ENCODE results near the gene KLHL4. TPM values are rescaled to one million over a fixed set of nuclear protein-coding genes. Genes with fewer than 3 reads are reported as not detected.

KLHL4 gene
- total and polyA plus RNA-seq, 2 donors (not counting 1 experiment from before 2014, with no cell fraction given): not detected

GRCh38 chrX:87489071-87489470 is 28.5 kb upstream of the KLHL4 start:
- intact Hi-C loops (cut with micrococcal nuclease): no loop called here
- POLR2A ChIA-PET: no interaction called here
- peaks cover 0 to 3% (median 0%) of the 10 kb centered on the region in 3 donors for H3K9me3 ChIP-seq (ENCODE audit: control extremely low read depth in 1 of 3, control insufficient read depth in 2 of 3, insufficient read depth in 1 of 3, low read length in 2 of 3)
- no peak overlapping the region for H3K4me2 ChIP-seq (replicated peaks; ENCODE audit: low read depth, low read length, poor library complexity, severe bottlenecking)
- ATAC-seq (ENCODE audit: low read depth): no peak
- no peaks in the 10 kb centered on the region for H3K79me2 ChIP-seq (ENCODE audit: control insufficient read depth, insufficient read depth, low read length)
- H3K4me1 Mint-ChIP-seq: no peaks in the 10 kb centered on the region
- H3K9ac ChIP-seq (ENCODE audit: low read length): no peak overlapping the region
- no peak overlapping the region for H3K27ac ChIP-seq (ENCODE audit: low read length in 2 of 2)
- no peaks in the 10 kb centered on the region for H4K20me1 ChIP-seq (ENCODE audit: control insufficient read depth, insufficient read depth, low read length, poor library complexity, severe bottlenecking)
- no peak overlapping the region for H3K4me3 ChIP-seq (ENCODE audit: control extremely low read depth in 1 of 5, extremely low read depth in 1 of 5, insufficient read depth in 1 of 5, low read depth in 2 of 5, low read length in 4 of 5)
- no peak for TF ChIP-seq EZH2 (IDR thresholded peaks at IDR 0.05; ENCODE audit: borderline replicate concordance, insufficient read depth, low read depth, low read length, poor library complexity, severe bottlenecking)
- TF ChIP-seq, protein P1, sequence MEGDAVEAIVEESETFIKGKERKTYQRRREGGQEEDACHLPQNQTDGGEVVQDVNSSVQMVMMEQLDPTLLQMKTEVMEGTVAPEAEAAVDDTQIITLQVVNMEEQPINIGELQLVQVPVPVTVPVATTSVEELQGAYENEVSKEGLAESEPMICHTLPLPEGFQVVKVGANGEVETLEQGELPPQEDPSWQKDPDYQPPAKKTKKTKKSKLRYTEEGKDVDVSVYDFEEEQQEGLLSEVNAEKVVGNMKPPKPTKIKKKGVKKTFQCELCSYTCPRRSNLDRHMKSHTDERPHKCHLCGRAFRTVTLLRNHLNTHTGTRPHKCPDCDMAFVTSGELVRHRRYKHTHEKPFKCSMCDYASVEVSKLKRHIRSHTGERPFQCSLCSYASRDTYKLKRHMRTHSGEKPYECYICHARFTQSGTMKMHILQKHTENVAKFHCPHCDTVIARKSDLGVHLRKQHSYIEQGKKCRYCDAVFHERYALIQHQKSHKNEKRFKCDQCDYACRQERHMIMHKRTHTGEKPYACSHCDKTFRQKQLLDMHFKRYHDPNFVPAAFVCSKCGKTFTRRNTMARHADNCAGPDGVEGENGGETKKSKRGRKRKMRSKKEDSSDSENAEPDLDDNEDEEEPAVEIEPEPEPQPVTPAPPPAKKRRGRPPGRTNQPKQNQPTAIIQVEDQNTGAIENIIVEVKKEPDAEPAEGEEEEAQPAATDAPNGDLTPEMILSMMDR (IDR thresholded peaks at IDR 0.05): no peak
- H2AFZ ChIP-seq (ENCODE audit: insufficient read depth, low read depth, low read length, poor library complexity, severe bottlenecking): no peak overlapping the region
- DNase-seq: no peak
- WGBS (ENCODE audit: insufficient coverage): no CpG with 5 or more reads among the region's 2 CpGs
- CTCF ChIA-PET: no interaction called here
- H3K27me3 ChIP-seq (replicated peaks in 1 of 4; ENCODE audit: control extremely low read depth in 1 of 4, control insufficient read depth in 3 of 4, insufficient read depth in 4 of 4, low read length in 3 of 4): no peaks in the 10 kb centered on the region
- H3K27ac Mint-ChIP-seq: no peak overlapping the region
- no peaks in the 10 kb centered on the region for H3K36me3 ChIP-seq (replicated peaks in 1 of 2; ENCODE audit: control extremely low read depth in 1 of 2, control insufficient read depth in 1 of 2, extremely low read depth in 1 of 2, insufficient read depth in 2 of 2, low read length in 1 of 2)
- H3K9me3 Mint-ChIP-seq (ENCODE audit: insufficient read depth): no peaks in the 10 kb centered on the region
- no peaks in the 10 kb centered on the region for H3K4me1 ChIP-seq (ENCODE audit: control insufficient read depth in 2 of 2, insufficient read depth in 2 of 2, low read length in 2 of 2)
- no peaks in the 10 kb centered on the region for H3K27me3 Mint-ChIP-seq
- no peak overlapping the region for H3K4me3 Mint-ChIP-seq

DNA sequence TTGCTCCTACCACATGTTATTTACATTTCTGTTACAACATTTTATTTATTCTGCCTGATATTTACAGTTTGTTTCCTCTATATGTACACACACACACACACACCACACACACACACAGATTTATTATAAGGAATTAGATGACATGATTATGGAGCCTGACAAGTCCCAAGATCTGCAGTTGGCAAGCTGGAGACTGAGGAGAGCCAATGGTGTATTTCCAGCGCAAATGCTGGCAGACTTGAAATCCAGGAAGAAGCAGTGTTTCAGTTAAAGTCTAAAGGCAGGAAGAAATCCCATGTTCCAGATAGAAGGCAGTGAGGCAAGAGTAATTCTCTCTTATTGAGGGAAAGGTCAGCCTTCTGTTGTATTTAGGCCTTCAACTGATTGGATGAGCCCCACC is 1.8 kb upstream of the KLHL4 start:
- no peak overlapping the region for H3K27ac ChIP-seq (ENCODE audit: low read length in 2 of 2)
- no peak overlapping the region for H3K4me2 ChIP-seq (replicated peaks; ENCODE audit: low read depth, low read length, poor library complexity, severe bottlenecking)
- no peaks in the 10 kb centered on the region for H3K27me3 Mint-ChIP-seq
- ChIA-PET POLR2A (no interaction called here), CTCF (no interaction called here)
- H2AFZ ChIP-seq (ENCODE audit: insufficient read depth, low read depth, low read length, poor library complexity, severe bottlenecking): no peak overlapping the region
- H3K4me3 Mint-ChIP-seq: no peak overlapping the region
- ATAC-seq (ENCODE audit: low read depth): no peak
- no CpG with 5 or more reads among the region's 1 CpG for WGBS (ENCODE audit: insufficient coverage)
- no peaks in the 10 kb centered on the region for H4K20me1 ChIP-seq (ENCODE audit: control insufficient read depth, insufficient read depth, low read length, poor library complexity, severe bottlenecking)
- H3K27me3 ChIP-seq (replicated peaks in 1 of 4; ENCODE audit: control extremely low read depth in 1 of 4, control insufficient read depth in 3 of 4, insufficient read depth in 4 of 4, low read length in 3 of 4): no peaks in the 10 kb centered on the region
- no peaks in the 10 kb centered on the region for H3K4me1 ChIP-seq (ENCODE audit: control insufficient read depth in 2 of 2, insufficient read depth in 2 of 2, low read length in 2 of 2)
- no peak overlapping the region for H3K9ac ChIP-seq (ENCODE audit: low read length)
- no peaks in the 10 kb centered on the region for H3K36me3 ChIP-seq (replicated peaks in 1 of 2; ENCODE audit: control extremely low read depth in 1 of 2, control insufficient read depth in 1 of 2, extremely low read depth in 1 of 2, insufficient read depth in 2 of 2, low read length in 1 of 2)
- H3K9me3 ChIP-seq (ENCODE audit: control extremely low read depth in 1 of 3, control insufficient read depth in 2 of 3, insufficient read depth in 1 of 3, low read length in 2 of 3): no peaks in the 10 kb centered on the region
- no peaks in the 10 kb centered on the region for H3K9me3 Mint-ChIP-seq (ENCODE audit: insufficient read depth)
- DNase-seq: no peak
- intact Hi-C loops (cut with micrococcal nuclease): no loop called here
- H3K4me1 Mint-ChIP-seq: no peaks in the 10 kb centered on the region
- H3K79me2 ChIP-seq (ENCODE audit: control insufficient read depth, insufficient read depth, low read length): no peaks in the 10 kb centered on the region
- no peak overlapping the region for H3K4me3 ChIP-seq (ENCODE audit: control extremely low read depth in 1 of 5, extremely low read depth in 1 of 5, insufficient read depth in 1 of 5, low read depth in 2 of 5, low read length in 4 of 5)
- no peak overlapping the region for H3K27ac Mint-ChIP-seq
- no peak for TF ChIP-seq EZH2 (IDR thresholded peaks at IDR 0.05; ENCODE audit: borderline replicate concordance, insufficient read depth, low read depth, low read length, poor library complexity, severe bottlenecking)
- TF ChIP-seq, protein P1 (IDR thresholded peaks at IDR 0.05): no peak
